Hematopoietic multipotent progenitor cell treated with erythropoietin and hydrocortisone succinate and interleukin-3 and kit ligand, for 15 days (in vitro differentiated cells): ENCODE data around the gene GOLGA5.
"Not testable (repeated sequence)": the region's sequence is repeated elsewhere in the genome, so short reads cannot be mapped to it uniquely, and the experiment has no call there.

Experiments
- DNase-seq: peaks from one replicate; pipeline ENCODE4 v3.0.0-alpha.2; 2015; ENCODE audit warnings: low spot score

GOLGA5 gene

DNA sequence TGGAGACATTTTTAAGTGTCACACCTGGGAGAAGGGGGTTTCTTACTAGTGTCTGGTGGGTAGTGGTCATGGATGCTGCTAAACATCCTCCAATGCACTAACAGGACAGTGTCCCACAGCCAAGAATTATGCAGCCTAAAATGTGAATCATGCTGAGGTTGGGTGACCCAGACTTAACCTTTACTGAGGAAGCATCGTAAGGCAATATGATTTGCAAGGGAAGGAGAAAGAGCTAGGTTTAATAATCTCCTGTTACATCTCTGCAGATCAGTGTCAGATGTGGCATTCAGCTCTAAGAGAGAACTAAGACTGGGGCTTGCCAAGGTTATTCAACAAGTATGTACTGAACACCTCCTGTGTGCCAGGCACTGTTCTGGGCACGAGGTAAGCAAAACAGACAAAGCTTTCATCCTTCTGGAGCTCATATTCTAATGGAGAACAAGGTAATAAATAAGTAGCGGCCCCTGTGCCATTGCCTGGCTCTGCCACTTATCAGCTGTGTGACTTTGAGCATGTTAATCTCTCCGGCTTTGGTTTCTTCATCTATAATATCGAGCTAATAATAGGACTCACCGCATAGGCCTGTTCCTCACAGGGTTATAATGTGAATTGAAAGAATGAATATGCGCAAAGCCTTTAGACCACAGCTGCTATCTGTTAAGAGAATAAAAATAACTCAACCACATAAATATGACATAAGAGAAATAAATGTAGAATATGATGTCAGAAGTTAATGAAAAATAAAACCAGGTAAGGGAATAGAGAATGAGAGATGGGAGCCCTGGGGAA lies 13.5 kb upstream of the GOLGA5 start:
- DNase-seq = no peak

DNA sequence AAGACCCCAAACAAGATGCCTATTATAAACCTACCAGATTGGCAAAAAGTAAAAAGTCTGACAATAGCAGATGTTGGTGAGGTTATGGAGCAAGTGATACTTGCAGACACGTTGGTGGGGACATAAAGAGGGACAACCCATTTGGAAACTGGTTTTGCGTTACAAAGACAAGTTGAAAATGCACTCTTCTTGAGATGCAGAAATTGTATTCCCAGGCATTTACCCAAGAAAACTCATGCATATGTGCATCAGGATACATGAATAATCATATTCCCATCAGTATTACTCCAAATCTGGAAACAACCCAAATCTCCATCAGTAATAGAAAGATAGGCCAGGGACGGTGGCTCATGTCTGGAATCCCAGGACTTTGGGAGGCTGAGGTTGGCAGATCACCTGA lies 12.8 kb upstream of the GOLGA5 start:
- no peak for DNase-seq

DNA sequence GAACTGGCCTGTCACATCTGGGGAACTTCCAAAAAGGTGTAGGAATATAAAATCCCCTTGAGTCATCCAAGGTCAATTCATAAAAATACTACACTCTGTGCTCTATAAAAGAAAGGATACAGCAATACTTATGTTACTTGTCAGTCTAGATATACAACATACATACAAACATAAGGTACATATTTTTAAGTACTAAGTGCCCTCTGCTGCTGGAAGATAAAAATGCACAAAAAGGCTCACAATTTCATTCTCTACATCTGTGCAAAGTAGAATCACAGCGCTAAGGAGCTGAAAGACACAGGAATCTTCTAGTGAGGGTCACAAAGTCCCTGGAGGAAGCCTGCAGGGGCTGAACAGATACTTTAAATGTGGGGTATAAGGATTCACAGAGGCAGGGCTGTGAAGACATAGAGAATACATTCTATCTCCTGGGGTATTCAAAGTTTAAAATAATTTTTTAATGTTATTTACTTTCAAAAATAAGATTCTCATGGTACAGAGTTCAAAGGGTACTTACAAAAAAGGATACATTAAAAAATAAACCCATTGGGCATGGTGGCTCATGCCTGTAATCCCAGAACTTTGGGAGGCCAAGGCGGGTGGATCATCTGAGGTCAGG lies 10.2 kb upstream of the GOLGA5 start:
- peak; percentile 50 for DNase-seq

DNA sequence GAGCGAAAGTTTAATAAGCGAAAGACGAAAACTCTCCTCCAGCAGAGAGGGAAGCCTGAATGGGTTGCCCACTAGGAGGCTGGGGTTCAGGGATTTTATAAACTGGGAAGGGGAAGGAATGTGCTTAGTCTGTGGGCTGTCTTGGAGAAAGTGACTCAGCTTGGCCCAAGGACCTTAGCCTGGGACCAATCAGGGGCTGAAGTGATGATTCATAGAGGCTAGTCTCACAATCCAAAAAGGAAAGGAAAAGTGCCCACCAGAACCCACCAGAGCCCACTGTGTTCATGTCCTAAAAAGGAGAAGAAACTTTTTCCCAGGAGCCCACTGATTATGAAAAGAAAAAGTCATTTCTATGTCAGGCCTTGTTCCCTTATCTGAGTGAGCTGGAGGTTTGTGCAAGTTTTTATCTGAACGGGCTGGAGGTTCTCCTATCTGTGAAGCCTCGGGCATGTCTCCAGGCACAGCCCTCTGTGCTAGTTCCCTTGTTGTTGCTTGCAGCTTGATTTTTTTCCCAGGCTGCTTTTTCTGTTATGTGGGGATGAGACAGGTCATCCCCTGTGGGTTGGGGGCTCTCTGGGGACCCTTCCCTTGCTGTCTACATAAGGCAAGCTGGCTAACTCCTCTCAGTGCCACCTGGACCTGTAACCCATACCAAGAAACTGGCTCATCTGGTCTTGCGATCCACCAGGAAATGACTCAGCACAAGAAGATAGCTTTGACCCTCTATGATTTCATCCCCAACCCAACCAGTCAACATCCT lies 8.3 kb upstream of the GOLGA5 start:
- DNase-seq = peak; percentile 34

DNA sequence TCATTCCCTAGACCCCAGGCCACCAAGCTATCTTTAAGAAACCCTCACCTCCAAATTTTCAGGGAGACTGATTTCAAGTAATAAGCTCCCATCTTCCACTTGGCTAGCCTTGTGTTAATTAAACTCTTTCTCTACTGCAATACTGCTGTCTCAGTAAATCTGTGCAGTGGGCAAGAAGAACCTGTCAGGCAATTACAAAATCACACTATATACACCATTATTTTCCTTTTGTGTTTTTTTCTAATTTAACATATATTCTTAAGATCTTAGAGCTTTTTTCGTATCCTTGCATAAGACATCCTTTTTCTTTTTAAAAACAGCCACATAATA lies 7.7 kb upstream of the GOLGA5 start:
- no peak for DNase-seq

DNA sequence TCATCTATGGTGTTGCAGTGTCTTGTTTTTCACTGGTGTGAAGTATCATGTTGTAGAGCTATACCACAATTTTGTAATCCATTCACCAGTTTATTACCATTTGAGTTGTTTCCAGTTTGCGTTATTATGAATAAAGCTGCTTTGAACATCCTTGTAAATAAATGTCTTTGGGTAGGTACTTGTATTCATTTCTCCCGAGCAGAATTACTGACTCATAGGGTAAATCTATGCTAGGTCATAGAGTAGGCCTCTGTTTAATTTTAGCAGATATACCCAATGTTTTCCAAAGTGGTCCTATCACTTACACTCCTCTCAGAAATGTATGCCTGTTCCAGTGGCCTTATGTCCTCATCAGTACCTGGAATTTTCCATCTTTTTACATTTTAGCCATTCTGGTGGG lies 6.6 kb upstream of the GOLGA5 start:
- DNase-seq = no peak

DNA sequence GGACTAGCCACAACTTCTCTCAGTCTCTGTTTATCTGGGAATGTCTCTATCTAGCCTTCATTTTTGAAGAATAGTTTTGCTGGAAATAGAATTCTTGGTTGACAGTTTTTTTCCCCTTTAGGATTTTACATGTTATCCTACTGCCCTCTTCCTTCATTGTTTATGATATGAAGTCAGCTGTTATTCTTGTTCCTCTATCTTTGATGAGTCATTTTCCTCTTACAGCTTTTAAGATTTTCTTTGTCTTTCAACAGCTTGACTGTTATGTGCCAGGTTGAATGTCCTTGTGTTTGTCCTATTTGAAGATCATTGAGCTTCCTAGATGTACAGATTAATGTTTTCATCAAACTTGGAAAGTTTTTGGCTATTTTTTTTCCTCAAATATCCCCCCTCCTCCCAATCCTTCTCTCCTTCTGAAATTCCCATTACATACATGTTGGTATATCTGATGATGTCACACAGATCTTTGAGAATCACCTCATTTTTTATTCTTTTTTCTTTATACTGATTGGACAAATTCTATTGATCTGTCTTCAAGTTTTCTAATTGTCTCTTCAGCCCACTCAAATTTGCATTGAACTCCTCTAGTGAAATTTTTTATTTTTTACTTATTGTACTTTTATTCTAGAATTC lies 4.5 kb upstream of the GOLGA5 start:
- no peak for DNase-seq

DNA sequence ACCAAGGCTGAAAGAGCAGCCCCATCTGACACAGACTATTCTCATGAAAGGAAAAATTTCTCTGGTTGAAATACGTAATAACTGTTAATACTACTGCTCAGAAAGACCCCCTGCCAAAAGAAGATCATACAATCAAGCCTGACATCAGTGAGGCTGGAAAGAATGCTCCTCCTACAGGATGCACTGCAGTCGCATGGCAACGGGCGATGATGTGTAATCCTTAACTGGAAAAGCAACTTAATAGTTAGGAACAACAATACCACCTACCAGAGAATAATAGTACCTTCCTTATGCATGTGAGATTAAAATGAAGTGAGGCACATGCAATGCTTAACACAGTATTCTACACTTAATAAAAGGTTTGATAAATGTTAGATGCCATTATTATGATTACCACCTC lies 1.2 kb upstream of the GOLGA5 start:
- no peak for DNase-seq

DNA sequence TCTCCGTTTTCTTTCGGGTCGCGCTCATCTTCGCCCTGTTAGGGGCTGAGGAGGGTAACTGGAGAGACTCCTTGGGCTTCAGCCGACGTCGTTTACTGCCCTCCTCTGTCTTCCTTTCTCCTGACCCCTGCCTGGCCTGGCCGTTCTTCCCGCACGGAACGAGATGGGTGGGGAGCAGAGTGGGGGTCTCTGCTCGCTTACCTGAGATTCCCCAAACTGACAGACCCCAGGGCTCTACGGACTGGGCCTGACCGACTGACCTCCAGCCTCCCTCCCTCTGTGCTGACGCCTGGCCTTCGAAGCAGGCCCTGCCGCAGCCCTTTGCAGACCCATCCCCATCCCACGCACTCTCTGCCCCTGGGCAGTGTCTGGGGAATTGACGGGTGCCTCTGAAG lies 439 bp downstream of the GOLGA5 start:
- no peak for DNase-seq

DNA sequence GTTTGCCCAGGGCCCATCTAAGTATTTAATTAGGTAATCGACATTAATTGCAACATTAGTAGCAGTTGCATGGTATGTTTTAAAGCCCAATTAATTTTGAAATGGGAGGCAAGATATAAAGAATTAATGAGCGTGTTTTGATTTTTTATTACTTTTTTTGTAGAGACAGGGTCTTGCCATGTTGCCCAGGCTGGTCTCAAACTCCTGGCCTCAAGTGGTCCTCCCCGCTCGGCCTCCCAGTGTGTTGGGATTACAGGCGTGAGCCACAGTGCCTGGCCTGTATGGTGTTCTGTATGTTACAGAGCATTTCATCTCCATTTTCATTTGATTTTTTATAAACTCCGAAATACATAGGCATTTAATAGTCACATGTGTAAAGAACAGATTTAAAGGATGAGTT lies 856 bp downstream of the GOLGA5 start:
- DNase-seq = no peak

DNA sequence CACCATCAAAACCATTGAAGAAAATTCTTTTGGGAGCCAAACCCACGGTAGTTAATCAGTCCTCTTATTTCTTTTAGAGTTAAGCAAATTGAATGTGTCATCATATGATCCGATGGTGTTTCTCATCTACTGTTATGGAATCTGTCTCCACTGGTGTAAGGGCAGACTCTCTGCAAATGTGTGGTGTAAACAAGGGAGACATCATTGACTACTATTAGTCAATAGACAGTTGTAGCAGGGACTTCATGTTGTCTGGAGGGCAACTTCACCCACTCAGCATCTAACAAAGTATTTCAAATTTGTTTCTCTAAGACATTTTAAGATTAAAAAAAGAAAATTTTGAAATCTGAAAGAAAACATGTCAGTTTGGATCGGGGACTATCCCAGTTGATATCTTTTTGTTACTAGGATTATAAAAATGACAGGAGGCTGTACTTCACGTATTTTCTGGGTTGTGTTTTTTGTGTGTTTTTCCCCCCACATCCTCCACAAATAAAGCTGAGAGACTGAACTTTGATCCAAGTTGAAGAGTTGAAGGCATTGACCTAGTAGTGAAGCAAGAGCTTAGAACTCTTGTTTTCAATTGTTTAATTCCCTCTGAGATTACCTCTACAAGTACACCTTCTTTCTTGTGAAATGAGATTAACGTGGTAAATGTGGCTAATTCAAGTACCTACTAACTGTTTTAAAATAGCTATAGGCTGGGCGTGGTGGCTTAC lies 4.0 kb downstream of the GOLGA5 start:
- DNase-seq = no peak

DNA sequence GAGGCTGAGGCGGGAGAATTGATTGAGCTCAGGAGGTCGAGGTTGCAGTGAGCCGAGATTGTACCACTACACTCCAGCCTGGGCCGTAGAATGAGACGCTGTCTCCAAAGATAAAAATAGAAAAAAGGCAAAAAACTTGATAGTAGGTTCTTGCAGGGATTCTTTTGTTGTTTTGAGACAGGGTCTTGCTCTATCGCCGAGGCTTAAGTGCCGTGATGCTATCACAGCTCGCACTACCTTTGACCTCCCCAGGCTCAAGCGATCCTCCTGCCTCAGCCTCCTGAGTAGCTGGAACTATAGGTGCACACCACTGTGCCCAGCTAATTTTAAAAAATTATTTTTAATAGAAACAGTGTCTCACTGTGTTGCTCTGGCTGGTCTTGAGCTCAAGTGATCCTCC lies 4.7 kb downstream of the GOLGA5 start:
- no peak for DNase-seq

DNA sequence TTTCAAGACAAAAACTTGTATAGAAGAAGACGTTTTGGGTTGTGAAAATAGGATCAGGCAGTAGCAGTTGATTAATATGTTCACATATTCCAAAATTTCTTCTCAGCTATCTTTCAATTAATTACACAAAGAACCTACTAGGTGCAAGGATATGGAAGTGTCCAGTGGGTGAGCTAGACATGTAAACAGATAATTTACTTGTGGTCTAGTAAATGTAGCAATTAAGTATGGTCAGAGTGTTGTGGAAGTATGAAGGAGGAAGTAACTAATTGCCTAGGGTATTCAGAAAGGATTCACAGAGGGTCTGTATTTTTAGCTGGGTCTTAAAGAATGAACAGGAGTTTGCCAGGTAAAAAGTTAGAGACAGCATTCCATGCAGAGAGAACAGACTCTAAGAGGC lies 5.9 kb downstream of the GOLGA5 start:
- no peak for DNase-seq

DNA sequence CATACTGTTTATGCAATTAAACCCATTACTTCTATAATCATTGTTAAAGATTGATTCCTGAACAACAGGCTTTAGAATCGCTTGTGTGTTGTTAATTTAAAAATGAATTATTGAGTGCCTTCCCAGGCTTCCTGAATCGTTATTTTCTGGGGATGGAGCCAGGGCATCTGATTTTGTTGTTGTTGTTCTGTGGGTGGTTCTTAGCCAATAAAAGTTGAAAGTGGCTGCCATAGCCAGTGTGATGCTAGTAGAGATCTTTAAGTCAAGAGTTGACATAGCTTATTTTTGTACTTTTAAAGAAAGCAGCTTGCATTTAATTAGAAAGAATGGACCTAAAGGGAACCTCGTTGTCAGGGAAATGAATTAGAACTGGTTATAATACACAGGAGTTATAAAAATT lies 6.4 kb downstream of the GOLGA5 start:
- no peak for DNase-seq

DNA sequence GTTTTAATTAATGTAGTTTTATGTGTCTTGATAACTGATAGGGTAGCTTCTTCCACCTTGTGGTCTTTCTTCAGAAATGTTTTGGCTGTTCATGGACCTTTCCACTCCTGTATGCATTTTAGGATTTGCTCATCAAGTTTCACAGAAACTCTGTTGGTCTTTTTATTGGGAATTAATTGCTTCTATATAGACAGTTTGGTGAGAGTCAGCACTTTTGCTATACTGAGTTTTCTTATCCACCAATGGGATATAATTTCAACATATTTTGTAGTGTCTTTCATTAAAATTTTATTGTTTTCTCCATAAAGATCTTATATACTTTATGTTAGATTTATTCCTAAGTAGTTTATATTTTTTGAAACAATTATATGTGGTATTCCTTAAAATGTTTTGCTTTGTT lies 7.8 kb downstream of the GOLGA5 start:
- no peak for DNase-seq

DNA sequence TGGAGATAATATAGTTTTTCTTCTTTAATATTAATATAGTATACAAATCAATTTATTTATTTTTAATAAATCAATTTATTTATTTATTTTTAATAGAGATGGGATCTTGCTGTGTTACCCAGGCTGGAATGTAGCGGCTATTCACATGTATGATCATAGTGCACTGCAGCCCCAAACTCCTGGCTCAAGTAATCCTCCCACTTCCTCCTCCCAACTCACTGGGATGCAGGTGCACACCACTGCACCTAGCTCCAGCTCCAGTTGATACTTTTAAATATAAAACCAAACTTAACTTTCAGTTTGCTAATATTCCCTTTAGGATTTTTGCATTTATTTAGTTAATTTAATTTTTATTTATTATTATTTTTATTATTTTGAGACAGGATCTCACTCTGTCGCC lies 8.6 kb downstream of the GOLGA5 start:
- DNase-seq = no peak

DNA sequence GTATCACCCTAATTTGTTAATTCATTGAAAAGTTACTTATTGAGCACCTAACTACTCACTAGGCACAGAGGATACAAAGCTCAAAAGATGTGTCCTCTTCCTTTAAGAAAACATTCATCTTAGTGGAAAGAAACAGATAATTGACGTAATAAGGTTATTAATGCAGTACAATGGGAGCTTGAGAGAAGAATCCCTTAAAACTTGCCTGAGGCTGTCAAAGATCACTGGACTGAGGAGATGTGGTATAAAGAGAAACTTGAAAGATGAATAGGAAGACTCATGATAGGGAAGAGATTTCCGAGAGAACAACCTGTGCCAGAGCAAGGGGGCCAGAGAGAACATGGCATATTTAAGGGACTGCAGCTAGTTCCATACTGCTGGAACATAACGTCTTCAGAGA lies 19.1 kb downstream of the GOLGA5 start:
- no peak for DNase-seq

DNA sequence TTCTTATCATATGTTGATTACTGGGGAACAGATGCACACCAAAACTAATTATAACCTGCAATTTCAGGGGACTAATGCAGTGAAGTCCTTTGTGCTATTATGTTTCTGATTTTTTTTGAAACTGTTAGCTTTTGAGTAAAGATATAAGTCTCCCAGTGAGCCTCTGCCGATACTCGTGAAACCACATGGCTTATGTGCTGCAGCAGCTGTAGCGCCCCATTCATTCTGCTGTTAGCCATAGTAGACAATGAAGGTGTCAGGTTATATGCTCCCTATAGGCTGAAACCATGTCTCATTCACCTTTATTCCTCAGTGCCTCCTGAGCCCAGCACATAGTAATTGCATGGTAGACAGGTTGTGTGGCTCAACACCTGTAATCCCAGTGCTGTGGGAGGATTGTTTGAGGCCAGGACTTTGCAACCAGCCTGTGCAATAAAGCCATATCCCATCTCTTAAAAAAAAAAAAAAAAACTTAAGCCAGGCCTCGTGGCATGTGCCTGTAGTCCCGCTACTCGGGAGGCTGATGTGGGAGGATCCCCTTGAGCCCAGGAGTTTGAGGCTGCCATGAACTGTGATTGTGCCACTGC lies 25.0 kb downstream of the GOLGA5 start:
- no peak for DNase-seq

DNA sequence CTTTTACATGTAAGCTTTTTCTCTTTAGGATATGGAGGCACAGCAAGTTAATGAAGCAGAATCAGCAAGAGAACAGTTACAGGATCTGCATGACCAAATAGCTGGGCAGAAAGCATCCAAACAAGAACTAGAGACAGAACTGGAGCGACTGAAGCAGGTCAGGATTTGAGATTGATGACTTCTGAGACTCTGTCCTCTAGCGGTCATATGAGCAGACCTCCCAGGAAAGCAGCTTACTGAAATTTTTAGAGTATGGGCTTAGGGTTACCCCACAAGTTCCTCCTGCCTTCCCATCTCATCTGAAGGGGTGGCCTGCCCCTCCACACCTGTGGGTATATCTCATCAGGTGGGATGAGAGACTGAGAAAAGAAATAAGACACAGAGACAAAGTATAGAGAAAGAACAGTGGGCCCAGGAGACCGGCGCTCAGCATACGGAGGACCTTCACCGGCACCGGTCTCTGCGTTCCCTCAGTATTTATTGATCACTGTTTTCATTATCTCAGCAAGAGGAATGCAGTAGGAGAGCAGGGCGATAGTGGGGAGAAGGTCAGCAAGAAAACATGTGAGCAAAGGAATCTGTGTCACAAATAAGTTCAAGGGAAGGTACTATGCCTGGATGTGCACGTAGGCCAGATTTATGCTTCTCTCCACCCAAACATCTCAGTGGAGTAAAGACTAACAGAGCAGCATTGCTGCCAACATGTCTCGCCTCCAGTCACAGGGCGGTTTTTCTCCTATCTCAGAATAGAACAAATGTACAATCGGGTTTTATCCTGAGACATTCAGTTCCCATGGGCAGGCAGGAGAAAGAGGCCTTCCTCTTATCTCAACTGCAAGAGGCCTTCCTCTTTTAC lies 25.8 kb downstream of the GOLGA5 start:
- DNase-seq = not testable (repeated sequence)

DNA sequence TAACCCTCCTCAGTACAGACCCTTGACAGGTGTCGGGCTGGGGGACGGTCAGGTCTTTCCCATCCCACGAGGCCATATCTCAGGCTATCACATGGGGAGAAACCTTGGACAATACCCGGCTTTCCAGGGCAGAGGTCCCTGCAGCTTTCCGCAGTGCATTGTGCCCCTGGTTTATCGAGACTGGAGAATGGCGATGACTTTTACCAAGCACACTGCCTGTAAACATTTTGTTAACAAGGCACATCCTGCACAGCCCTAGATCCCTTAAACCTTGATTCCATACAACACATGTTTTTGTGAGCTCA lies 26.4 kb downstream of the GOLGA5 start:
- not testable (repeated sequence) for DNase-seq

DNA sequence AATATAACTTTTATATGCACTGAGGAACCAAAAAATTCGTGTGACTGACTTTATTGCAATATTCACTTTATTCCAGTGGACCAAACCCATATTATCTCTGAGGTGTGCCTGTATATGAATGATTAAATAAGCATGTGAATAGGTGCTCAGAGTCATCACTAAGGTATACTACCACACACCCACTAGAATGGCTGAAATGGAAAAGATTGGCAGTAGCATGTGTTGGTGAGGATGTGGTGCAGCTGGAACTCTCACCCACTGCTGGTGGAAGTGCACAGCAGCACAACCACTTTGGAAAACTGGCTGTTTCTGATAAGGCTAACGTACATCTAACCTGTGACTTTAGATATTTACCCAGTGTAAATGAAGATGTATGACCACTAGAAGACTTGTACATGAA lies 36.8 kb downstream of the GOLGA5 start:
- DNase-seq = no peak
